Dedifferentiated amniotic fluid mesenchymal stem cell (primary cell): ENCODE results near the gene GTF3C5.
"Not testable (repeated sequence)": the region's sequence is repeated elsewhere in the genome, so short reads cannot be mapped to it uniquely, and the experiment has no call there.

Experiments
- DNase-seq: peaks from one replicate; pipeline ENCODE4 v3.0.0-alpha.2; 2016; ENCODE audit errors: extremely low spot score

The GTF3C5 gene

GRCh38 chr9:133030317-133031129 lies at the start of gene GTF3C5:
Gene GTF3C5, plus strand, starts transcription at chr9:133030997. Its CDS starts 15 bp downstream, at chr9:133031012.
- peak; percentile 100 for DNase-seq

- DNase-seq: no peak
Measured at GRCh38 chr9:132982458-132982857, 48.3 kb upstream of the GTF3C5 start.

GRCh38 chr9:132983491-132984201 lies 47.2 kb upstream of the GTF3C5 start:
- no peak for DNase-seq

GRCh38 chr9:132984202-132985070 lies 46.4 kb upstream of the GTF3C5 start:
- DNase-seq: no peak

GRCh38 chr9:132985071-132985350 lies 45.8 kb upstream of the GTF3C5 start:
- DNase-seq: no peak

GRCh38 chr9:132985489-132985888 lies 45.3 kb upstream of the GTF3C5 start:
- no peak for DNase-seq

DNA sequence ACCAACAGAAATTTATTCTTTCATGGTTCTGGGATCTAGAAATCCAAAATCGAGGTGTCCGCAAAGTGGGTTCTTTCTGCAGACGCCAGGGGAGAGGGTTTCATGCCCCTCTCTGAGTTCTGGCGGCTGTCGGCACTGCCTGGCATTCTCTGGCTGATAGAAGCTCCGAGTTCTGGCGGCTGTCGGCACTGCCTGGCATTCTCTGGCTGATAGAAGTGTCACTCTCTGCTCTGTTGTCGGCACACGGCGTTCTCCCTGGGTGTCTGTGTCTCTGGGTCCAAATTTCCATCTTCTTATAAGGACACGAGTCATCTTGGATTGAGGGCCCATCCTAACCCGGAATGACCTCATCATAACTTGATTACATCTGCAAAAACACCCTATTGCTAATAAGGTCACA lies 44.7 kb upstream of the GTF3C5 start:
- no peak for DNase-seq

DNA sequence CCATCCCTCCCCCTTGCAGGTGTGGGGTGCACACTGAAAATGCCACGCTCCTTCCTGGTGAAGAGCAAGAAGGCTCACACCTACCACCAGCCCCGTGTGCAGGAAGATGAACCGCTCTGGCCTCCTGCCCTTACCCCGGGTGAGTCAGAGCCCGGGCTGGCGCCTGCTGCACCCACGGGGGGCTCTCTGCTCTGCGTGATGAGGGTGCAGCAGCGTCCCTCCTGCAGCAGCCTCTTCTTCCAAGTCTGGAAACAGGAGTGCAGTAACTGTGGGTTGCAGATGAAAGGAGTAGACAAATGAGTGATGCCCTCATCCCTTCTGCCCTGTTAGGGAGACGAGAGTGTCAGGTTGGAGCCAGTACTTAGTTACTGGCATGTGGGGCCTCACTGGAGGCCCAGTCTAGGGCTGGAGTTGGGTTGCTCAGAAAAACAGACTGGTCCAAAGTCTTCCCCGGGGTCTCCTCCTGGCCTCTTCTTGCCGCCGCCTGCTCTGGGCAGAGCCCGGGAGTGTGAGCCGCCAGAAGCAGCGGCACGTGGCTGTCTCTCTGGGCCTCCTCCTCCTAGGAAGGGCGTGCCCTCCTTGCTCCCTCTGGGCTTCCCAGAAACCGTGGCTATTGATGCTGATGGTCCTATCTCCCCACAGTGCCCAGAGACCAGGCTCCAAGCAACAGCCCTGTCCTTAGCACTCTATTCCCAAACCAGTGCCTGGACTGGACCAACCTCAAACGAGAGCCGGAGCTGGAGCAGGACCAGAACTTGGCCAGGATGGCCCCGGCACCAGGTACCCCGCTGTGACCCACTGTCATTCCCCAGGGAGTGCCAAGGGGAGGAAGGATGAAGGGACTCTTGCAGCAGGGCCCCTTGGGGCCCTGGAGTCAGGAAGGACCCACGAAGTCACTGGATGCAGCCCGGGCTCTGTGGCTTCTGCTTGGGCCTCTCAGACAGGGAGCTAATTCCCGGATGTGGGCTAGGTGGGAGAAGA lies 43.9 kb upstream of the GTF3C5 start:
- no peak for DNase-seq

DNA sequence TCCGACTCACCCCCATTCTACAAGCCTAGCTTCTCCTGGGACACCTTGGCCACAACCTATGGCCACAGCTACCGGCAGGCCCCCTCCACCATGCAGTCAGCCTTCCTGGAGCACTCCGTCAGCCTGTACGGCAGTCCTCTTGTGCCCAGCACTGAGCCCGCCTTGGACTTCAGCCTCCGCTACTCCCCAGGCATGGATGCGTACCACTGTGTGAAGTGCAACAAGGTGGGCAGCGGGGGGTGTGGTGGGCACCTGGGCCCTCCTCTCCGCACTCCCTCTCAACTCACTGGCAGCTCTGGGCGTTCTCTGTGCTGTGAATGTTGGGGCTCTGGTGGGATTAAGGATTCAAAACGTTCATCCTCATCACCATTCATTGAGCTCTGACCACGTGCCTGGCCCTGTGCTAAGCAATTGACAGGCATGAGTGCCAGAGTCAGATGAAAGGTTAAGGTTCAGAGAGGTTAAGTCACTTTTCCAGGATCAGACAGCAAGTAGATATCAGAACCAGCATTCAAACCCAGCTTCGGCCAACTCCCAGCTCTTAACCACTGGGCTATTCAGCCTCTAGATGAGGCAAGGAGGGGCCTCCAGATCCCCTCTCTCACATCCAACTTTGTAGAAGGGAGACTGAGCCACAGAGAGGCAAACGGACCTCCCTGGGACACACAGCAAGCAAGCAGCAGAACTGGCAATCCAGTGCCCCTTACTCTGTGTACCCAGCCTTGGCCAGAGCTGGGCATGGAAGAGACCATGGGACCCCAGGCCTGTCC lies 42.4 kb upstream of the GTF3C5 start:
- no peak for DNase-seq

- no peak for DNase-seq
Measured at GRCh38 chr9:132989014-132989310, 41.8 kb upstream of the GTF3C5 start.

DNA sequence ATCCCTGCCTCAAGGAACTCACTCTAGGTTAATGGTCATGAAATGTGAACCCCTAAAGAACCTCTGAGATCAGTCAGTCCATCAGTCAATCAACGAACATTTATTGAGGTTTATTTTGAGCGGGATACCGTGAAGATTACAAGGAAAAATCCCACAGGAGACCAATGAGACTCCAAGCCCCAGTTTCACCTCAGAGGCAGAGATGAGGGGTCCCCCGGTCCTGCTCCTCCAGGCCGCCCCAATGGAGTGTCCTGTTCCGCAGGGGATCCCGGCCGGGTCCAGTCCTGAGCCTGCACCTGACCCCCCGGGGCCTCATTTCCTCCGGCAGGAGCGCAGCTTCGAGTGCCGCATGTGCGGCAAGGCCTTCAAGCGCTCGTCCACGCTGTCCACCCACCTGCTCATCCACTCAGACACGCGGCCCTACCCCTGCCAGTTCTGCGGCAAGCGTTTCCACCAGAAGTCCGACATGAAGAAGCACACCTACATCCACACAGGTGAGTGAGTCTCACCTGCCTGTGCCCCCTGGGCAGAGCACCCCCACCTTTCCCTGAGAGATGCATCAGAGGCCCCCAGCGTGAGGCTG lies 41.3 kb upstream of the GTF3C5 start:
- no peak for DNase-seq

DNA sequence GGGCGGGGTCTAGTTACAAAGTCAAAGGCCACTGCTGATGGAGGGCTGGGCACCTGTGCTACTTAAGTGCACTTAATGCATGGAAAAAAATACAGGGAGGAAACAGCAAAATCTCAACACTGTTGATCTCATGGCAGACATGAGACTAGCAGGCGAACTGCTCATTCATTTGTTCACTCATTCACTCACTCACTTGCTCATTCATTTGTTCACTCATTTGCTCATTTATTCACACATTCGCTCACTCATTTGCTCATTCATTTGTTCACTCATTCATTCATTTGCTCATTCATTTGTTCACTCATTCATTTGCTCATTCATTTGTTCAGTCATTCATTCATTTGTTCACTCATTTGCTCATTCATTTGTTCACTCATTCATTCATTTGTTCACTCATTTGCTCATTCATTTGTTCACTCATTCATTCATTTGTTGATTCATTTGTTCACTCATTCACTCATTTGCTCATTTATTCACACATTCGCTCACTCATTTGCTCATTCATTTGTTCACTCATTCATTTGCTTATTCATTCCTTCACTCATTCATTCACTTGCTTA lies 40.7 kb upstream of the GTF3C5 start:
- DNase-seq: not testable (repeated sequence)

- DNase-seq: no peak
Measured at GRCh38 chr9:132990781-132991180, 40.0 kb upstream of the GTF3C5 start.

- DNase-seq: no peak
Measured at GRCh38 chr9:132991351-132992300, 39.2 kb upstream of the GTF3C5 start.

- no peak for DNase-seq
Measured at GRCh38 chr9:132993511-132993939, 37.3 kb upstream of the GTF3C5 start.

GRCh38 chr9:132994410-132995120 lies 36.2 kb upstream of the GTF3C5 start:
- DNase-seq: no peak

DNA sequence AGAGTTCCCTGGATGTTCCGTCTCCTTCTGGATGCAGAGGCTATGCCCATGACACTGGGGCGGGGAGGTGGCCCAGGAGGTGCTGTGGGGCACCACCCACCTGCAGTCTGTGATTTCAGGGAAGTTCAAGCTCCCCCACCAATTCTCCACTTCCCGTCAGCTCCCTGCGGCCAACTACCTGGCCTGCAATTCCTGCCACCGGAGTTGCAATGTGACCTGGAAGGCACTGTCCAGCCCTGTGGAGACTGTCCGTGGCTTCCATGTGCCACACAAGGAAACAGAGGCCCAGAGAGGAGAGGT lies 35.7 kb upstream of the GTF3C5 start:
- DNase-seq: no peak

- no peak for DNase-seq
Measured at GRCh38 chr9:132995879-132996278, 34.9 kb upstream of the GTF3C5 start.
